GM18517 (cell line): ENCODE data around the gene ATG9B.

Source experiments
- ATAC-seq: cut with Tn5 transposase; IDR thresholded peaks from one replicate; pipeline ENCODE4 v1.9.1; 2021; ENCODE audit warnings: mild to moderate bottlenecking, moderate library complexity; ENCODE audit not compliant: unreplicated experiment

Gene ATG9B, protein sequence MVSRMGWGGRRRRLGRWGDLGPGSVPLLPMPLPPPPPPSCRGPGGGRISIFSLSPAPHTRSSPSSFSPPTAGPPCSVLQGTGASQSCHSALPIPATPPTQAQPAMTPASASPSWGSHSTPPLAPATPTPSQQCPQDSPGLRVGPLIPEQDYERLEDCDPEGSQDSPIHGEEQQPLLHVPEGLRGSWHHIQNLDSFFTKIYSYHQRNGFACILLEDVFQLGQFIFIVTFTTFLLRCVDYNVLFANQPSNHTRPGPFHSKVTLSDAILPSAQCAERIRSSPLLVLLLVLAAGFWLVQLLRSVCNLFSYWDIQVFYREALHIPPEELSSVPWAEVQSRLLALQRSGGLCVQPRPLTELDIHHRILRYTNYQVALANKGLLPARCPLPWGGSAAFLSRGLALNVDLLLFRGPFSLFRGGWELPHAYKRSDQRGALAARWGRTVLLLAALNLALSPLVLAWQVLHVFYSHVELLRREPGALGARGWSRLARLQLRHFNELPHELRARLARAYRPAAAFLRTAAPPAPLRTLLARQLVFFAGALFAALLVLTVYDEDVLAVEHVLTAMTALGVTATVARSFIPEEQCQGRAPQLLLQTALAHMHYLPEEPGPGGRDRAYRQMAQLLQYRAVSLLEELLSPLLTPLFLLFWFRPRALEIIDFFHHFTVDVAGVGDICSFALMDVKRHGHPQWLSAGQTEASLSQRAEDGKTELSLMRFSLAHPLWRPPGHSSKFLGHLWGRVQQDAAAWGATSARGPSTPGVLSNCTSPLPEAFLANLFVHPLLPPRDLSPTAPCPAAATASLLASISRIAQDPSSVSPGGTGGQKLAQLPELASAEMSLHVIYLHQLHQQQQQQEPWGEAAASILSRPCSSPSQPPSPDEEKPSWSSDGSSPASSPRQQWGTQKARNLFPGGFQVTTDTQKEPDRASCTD

GRCh38 chr7:151024435-151025056 is at the start of gene ATG9B:
Gene ATG9B, minus strand, starts transcription at chr7:151024494. Its CDS starts 71 bp downstream, at chr7:151024423.
- no peak for ATAC-seq

GRCh38 chr7:151073990-151074389 is 49.7 kb upstream of the ATG9B start:
- ATAC-seq = no peak

DNA sequence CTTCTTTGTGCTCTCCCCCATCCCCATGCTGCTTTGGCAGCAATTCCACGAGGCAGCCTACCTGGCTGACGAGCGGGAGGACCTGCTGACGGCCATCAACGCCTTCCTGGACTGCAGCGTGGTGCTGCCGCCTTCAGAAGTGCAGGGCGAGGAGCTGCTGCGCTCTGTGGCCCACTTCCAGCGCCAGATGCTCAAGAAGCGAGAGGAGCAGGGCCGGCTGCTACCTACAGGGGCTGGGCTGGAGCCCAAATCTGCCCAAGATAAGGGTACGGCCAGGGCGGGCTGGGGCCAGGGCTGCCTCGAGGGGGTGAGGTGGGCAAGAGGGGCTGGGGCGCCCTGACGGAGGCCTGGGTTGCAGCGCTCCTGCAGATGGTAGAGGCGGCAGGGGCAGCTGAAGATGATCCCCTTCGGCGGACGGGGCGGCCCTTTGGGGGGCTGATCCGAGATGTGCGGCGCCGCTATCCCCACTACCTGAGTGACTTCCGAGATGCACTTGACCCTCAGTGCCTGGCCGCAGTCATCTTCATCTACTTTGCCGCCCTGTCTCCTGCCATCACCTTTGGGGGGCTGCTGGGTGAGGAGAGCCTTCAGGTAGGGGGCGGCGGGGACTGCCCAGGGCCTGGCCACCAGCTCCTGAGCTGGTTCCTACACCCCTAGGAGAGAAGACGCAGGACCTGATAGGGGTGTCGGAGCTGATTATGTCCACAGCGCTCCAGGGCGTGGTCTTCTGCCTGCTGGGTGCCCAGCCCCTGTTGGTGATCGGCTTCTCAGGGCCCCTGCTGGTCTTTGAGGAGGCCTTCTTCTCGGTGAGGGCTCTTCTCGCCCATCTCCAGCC is 47.0 kb upstream of the ATG9B start:
- no peak for ATAC-seq

- no peak for ATAC-seq
These were observed 46.3 kb upstream of the ATG9B start for GRCh38 chr7:151070574-151070960.

- no peak for ATAC-seq
These were observed 45.7 kb upstream of the ATG9B start for GRCh38 chr7:151069841-151070573.

DNA sequence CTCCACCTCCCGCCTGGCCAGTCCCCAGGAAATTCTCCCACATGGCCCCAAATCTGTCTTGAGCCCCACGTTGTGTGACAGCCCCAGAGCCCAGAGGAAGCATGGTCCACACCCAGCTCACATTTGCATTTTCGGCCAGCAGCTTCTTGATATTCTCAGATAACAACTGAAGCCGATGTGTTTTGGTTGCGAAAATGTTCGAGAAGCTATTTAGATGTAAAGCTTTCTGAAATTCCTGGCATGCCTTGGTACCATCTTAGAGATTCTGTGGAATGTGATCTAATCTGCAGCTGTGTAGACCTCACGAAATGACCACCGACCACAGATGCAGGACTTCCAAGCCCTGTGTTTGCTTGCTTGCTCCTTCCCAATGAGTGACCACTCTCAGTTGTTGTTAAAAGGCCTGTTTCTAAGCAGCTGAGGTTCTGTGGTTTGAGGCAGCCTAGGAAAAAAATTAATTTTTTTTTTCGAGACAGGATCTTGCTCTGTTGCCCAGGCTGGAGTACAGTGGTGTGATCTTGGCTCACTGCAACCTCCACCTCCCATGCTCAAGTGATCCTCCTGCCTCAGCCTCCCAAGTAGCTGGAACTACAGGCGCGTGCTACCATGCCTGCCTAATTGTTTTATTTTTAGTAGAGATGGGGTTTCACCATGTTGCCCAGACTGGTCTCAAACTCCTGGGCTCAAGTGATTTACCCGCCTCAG is 43.9 kb upstream of the ATG9B start:
- ATAC-seq = no peak

- no peak for ATAC-seq
These were observed 42.1 kb upstream of the ATG9B start for GRCh38 chr7:151066273-151066974.

GRCh38 chr7:151065516-151065915 is 41.2 kb upstream of the ATG9B start:
- no peak for ATAC-seq

- ATAC-seq = no peak
These were observed 40.7 kb upstream of the ATG9B start for GRCh38 chr7:151064993-151065392.

DNA sequence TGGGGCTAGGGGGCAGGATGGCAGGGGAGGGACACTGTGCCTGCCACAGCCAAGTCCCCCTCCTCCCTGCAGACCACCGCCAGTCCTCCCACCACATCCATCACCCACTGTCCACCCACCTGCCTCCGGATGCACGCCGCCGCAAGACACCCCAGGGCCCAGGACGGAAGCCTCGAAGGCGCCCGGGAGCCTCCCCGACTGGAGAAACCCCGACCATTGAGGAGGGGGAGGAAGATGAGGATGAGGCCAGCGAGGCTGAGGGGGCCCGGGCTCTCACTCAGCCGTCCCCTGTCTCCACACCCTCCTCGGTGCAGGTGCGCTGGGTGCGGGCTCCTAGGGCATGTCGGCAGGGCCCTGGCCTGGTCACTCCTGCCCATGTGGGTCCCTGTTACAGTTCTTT is 40.2 kb upstream of the ATG9B start:
- ATAC-seq = no peak

- no peak for ATAC-seq
These were observed 38.9 kb upstream of the ATG9B start for GRCh38 chr7:151063212-151063561.

DNA sequence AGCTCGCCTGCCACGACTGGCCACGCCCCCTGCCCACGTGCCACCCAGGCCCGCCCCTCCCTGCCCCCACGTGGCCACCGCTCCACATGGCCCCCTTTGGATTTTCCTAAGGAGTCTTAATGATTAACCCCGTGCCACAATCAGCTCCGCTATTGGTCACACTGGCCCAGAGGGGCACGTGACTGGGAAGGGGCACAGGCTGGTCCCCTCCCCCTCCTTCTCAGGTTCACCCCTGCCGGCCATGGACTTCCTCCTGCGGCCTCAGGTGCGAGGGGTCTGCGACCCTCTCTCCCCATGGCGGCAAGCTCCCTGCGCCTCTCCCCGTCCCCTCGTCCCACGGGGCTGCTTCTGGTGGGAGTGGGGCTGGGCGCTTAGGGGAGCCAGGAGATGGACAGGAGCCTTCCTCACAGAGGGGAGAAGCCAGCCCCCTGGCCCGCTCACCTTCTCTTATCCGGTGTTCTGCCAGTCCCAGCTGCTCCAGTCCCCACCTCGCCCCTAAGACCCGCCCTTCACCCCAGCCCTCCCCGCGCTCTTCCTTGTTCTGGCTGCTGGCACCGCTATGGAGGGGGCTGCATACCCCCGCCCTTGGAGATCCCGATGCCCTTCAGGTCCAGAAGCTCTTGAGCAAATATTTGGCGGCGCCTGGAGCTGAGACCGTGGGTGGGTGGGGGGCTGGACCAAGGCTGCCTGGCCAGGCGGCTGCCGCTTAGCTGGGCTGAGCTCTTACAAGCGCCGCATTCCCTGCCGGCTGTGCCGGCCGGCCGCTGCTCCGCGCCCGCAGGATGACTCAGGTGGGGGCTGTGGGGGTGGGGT is 38.3 kb upstream of the ATG9B start:
- ATAC-seq = no peak

- ATAC-seq = no peak
These were observed 37.8 kb upstream of the ATG9B start for GRCh38 chr7:151062111-151062398.

- ATAC-seq = no peak
These were observed 37.2 kb upstream of the ATG9B start for GRCh38 chr7:151061213-151062110.

DNA sequence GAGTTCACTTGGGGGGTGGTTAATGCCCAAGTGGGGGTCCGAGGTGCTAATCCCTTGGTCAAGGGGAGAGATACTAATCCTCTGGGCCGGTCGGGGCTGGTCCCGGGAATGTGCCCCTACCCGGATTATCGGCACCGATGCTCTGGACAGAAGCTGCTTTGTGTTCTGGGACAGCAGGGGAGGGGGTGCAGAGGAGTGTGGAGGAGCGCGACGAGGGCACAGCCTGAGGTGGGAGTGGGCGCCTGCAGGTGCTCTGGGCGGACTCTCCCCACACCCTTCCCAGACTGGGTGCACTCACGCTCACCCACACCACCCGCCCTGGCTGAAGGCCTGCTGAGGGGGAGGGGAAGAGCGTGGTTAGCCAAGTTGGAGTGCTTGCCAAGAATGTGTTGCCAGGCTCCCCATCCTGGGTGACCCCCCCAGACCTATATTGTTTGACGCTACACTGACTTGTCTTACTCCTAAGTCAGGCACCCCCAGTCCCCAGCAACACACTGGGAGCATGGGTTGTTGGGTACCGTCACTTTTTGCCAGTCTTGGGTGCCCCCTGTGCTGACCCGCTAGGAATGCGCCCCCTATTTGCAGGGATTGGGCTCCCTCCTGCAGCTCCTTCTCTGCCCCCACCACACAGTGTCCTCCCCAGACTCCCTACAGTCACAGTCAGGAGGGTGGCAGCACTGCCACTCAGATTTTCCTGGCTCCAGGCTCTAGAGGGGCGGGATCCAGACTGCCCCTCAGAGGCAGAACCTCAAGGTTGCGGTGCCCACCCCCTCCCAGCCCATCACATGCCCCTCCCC is 36.3 kb upstream of the ATG9B start:
- ATAC-seq = no peak

GRCh38 chr7:151060113-151060415 is 35.8 kb upstream of the ATG9B start:
- no peak for ATAC-seq
